Testis (tissue), 3 donors: ENCODE measurements around the gene RHOBTB3. TPM values are rescaled to one million over a fixed set of nuclear protein-coding genes. Genes with fewer than 3 reads are reported as not detected.

Experiments
- DNase-seq: peaks from one replicate; pipeline ENCODE4 v3.0.0-alpha.2; 2019
- H3K27ac ChIP-seq, 2 donors: fragments of 200-600 bp; sonication (generic); one replicate each; pipeline ENCODE4 v1.5.1; 2019
- H3K27me3 ChIP-seq: fragments of 200-600 bp; sonication (generic); one replicate; pipeline ENCODE4 v1.5.1; 2019
- H3K36me3 ChIP-seq: fragments of 200-600 bp; sonication (generic); one replicate; pipeline ENCODE4 v1.5.1; 2017; ENCODE audit warnings: low read depth; ENCODE audit errors: missing control alignments
- H3K4me1 ChIP-seq: fragments of 200-600 bp; sonication (generic); one replicate; pipeline ENCODE4 v1.5.1; 2019
- H3K4me3 ChIP-seq, 2 donors: fragments of 200-600 bp; sonication (generic); one replicate each; pipeline ENCODE4 v1.5.1; 2017 to 2019
- H3K9me3 ChIP-seq: fragments of 200-600 bp; sonication (generic); one replicate; pipeline ENCODE4 v1.5.1; 2017
- CTCF ChIP-seq, 3 experiments: fragments of 450-650 bp in 2 of 3; fragments of 200-600 bp in 1 of 3; sonication (generic) in 1 of 3; IDR thresholded peaks; one replicate each; pipeline ENCODE4 v1.5.1; 2016 to 2019; ENCODE audit warnings: antibody characterized with exemption in 3 of 3, mild to moderate bottlenecking in 2 of 3, moderate library complexity in 1 of 3
- POLR2A ChIP-seq: fragments of 450-650 bp; IDR thresholded peaks from one replicate; pipeline ENCODE4 v1.6.1; 2017; ENCODE audit warnings: antibody characterized with exemption, mild to moderate bottlenecking, moderate library complexity
- WGBS, 2 donors: methylation state at CpG; one replicate each; pipeline ENCODE4 v1.1.5; 2018; 5-methylcytosine and 5-hydroxymethylcytosine counted together
- intact Hi-C: fragments of 100-400 bp; cut with DNase I; formaldehyde crosslinking; loops from one replicate; pipeline ENCODE4 v1.15.1; 2023; ENCODE audit warnings: low total_unique reads
- polyA plus RNA-seq: library from polyadenylated mRNA; stranded (reverse); fragments of 350-450 nt; fragmentation: Illumina TruSeq; extraction: RNeasy Lipid Tissue Mini Kit (QIAGEN cat#74804); gene quantifications from one replicate; pipeline ENCODE4 v1.2.3, GENCODE V29; 2014; ENCODE audit warnings: low read depth, low replicate concordance; ENCODE audit not compliant: insufficient read depth
- total RNA-seq, 2 donors: library from RNA; depleted of rRNA; stranded (reverse); fragments of >200 nt; gene quantifications; one replicate each; pipeline ENCODE4 v1.2.3, GENCODE V29; 2016

RHOBTB3 gene
- total and polyA plus RNA-seq, 3 donors from 2014 or later, result 44.1 to 190 (median 163) TPM

- Histone ChIP-seq H3K9me3 (no peaks in the 10 kb centered on the region), H3K4me3 (no peak overlapping the region), H3K27me3 (no peaks in the 10 kb centered on the region), H3K36me3 (no peaks in the 10 kb centered on the region), H3K27ac (peak overlapping the region; percentile 35 to 71), H3K4me1 (peaks cover 34% of the 10 kb centered on the region)
- intact Hi-C loops, result no loop called here
- 40 to 51% methylated on average over 2 of the region's 2 CpGs for WGBS, 2 donors
- TF ChIP-seq CTCF (IDR thresholded peaks at IDR 0.05), result no peak
- no peak for TF ChIP-seq POLR2A
- no peak for DNase-seq
Measured at GRCh38 chr5:95759634-95760033, 28.5 kb downstream of the RHOBTB3 start.

- no peaks in the 10 kb centered on the region for H3K9me3 ChIP-seq
- TF ChIP-seq CTCF (IDR thresholded peaks at IDR 0.05) (no peak), POLR2A (no peak)
- H3K4me3 ChIP-seq, result no peak overlapping the region
- H3K27ac ChIP-seq, result peak overlapping the region; percentile 61 to 71
- intact Hi-C loops, result no loop called here
- DNase-seq, result no peak
- no peaks in the 10 kb centered on the region for H3K27me3 ChIP-seq
- no peaks in the 10 kb centered on the region for H3K36me3 ChIP-seq
- WGBS, 2 donors, result 65 to 72% methylated on average over 3 of the region's 3 CpGs
- H3K4me1 ChIP-seq, result peaks cover 34% of the 10 kb centered on the region
Measured at GRCh38 chr5:95760273-95761191, 29.4 kb downstream of the RHOBTB3 start.

- no peak for DNase-seq
- intact Hi-C loops, result no loop called here
- Histone ChIP-seq H3K9me3 (no peaks in the 10 kb centered on the region), H3K27me3 (no peaks in the 10 kb centered on the region), H3K4me3 (no peak overlapping the region), H3K27ac (peak overlapping the region in 1 of 2 donors; percentile 4), H3K36me3 (no peaks in the 10 kb centered on the region), H3K4me1 (peaks cover 34% of the 10 kb centered on the region)
- 55 to 77% methylated on average over 1 of the region's 1 CpG for WGBS, 2 donors
- TF ChIP-seq CTCF (IDR thresholded peaks at IDR 0.05) (no peak), POLR2A (no peak)
Measured at GRCh38 chr5:95761771-95762651, 30.9 kb downstream of the RHOBTB3 start.

GRCh38 chr5:95762652-95763041 lies 31.5 kb downstream of the RHOBTB3 start:
- H3K9me3 ChIP-seq, result no peaks in the 10 kb centered on the region
- peaks cover 34% of the 10 kb centered on the region for H3K4me1 ChIP-seq
- WGBS, 2 donors, result 78 to 88% methylated on average over 5 of the region's 5 CpGs
- intact Hi-C loops, result no loop called here
- no peaks in the 10 kb centered on the region for H3K27me3 ChIP-seq
- no peaks in the 10 kb centered on the region for H3K36me3 ChIP-seq
- DNase-seq, result no peak
- no peak overlapping the region for H3K27ac ChIP-seq
- H3K4me3 ChIP-seq, result no peak overlapping the region
- TF ChIP-seq CTCF (IDR thresholded peaks at IDR 0.05) (no peak), POLR2A (no peak)
